ENCODE data around the gene MFF. TPM values are rescaled to one million over a fixed set of nuclear protein-coding genes. Genes with fewer than 3 reads are reported as not detected.
"Not testable (repeated sequence)": the region's sequence is repeated elsewhere in the genome, so short reads cannot be mapped to it uniquely, and the experiment has no call there.

Gene MFF
- total RNA-seq, 1 donor from 2014 or later, result 53.0 TPM

- no peak overlapping the region for H3K4me3 ChIP-seq
- H3K36me3 ChIP-seq, result no peaks in the 10 kb centered on the region
- no peak for TF ChIP-seq CTCF (IDR thresholded peaks at IDR 0.05)
- no peak overlapping the region for H3K27ac ChIP-seq
- no peaks in the 10 kb centered on the region for H3K9me3 ChIP-seq
- DNase-seq (no peak), ATAC-seq (no peak)
- H3K27me3 ChIP-seq (ENCODE audit: low read depth), result no peaks in the 10 kb centered on the region
- intact Hi-C loops (cut with DNase I), result no loop called here
- H3K4me1 ChIP-seq, result no peaks in the 10 kb centered on the region
These were observed 51.8 kb downstream of the MFF start for GRCh38 chr2:227376656-227377396.

- Histone ChIP-seq H3K4me3 (no peak overlapping the region), H3K27me3 (ENCODE audit: low read depth) (no peaks in the 10 kb centered on the region), H3K27ac (no peak overlapping the region), H3K36me3 (no peaks in the 10 kb centered on the region), H3K4me1 (no peaks in the 10 kb centered on the region), H3K9me3 (no peaks in the 10 kb centered on the region)
- TF ChIP-seq CTCF (IDR thresholded peaks at IDR 0.05), result no peak
- DNase-seq, result no peak
- intact Hi-C loops (cut with DNase I), result no loop called here
- no peak for ATAC-seq
These were observed 52.7 kb downstream of the MFF start for GRCh38 chr2:227377467-227378351.

- TF ChIP-seq CTCF (IDR thresholded peaks at IDR 0.05), result no peak
- ATAC-seq, result no peak
- Histone ChIP-seq H3K9me3 (no peaks in the 10 kb centered on the region), H3K36me3 (no peaks in the 10 kb centered on the region), H3K27ac (no peak overlapping the region), H3K4me3 (no peak overlapping the region), H3K4me1 (no peaks in the 10 kb centered on the region), H3K27me3 (ENCODE audit: low read depth) (no peaks in the 10 kb centered on the region)
- DNase-seq, result no peak
- intact Hi-C loops (cut with DNase I), result no loop called here
These were observed 53.3 kb downstream of the MFF start for GRCh38 chr2:227378371-227378782.

GRCh38 chr2:227379095-227379494 lies 54.0 kb downstream of the MFF start, which contains the start of gene TM4SF20:
TM4SF20 (minus strand) TSS chr2:227379306; CDS start chr2:227379268, 38 bp downstream.
- no peaks in the 10 kb centered on the region for H3K36me3 ChIP-seq
- H3K27me3 ChIP-seq (ENCODE audit: low read depth), result no peaks in the 10 kb centered on the region
- no peaks in the 10 kb centered on the region for H3K4me1 ChIP-seq
- intact Hi-C loops (cut with DNase I), result no loop called here
- ATAC-seq (no peak), DNase-seq (no peak)
- H3K27ac ChIP-seq, result no peak within 1 kb of the TSS
- no peak for TF ChIP-seq CTCF (IDR thresholded peaks at IDR 0.05)
- H3K4me3 ChIP-seq, result no peak within 1 kb of the TSS
- no peaks in the 10 kb centered on the region for H3K9me3 ChIP-seq

GRCh38 chr2:227382241-227382835 lies 57.3 kb downstream of the MFF start:
- H3K36me3 ChIP-seq; intact Hi-C loops (cut with DNase I); H3K4me1 ChIP-seq; H3K9me3 ChIP-seq; ATAC-seq; H3K27me3 ChIP-seq (ENCODE audit: low read depth); H3K27ac ChIP-seq; H3K4me3 ChIP-seq; DNase-seq: not testable (repeated sequence)
